Esophagus (tissue), 2 donors: ENCODE measurements around the gene THOC2. TPM values are rescaled to one million over a fixed set of nuclear protein-coding genes. Genes with fewer than 3 reads are reported as not detected.
"Not testable (repeated sequence)": the region's sequence is repeated elsewhere in the genome, so short reads cannot be mapped to it uniquely, and the experiment has no call there.

Experiments
- H3K27ac ChIP-seq, 2 donors: one replicate each; pipeline ENCODE4 v1.5.1; 2013; ENCODE audit warnings: low read depth in 2 of 2, mild to moderate bottlenecking in 2 of 2, inconsistent platforms in 1 of 2, low read length in 1 of 2, moderate library complexity in 1 of 2
- H3K27me3 ChIP-seq, 2 donors: one replicate each; pipeline ENCODE4 v1.6.1; 2013; ENCODE audit warnings: low read length in 2 of 2, control low read depth in 1 of 2, mild to moderate bottlenecking in 1 of 2; ENCODE audit not compliant: insufficient read depth in 2 of 2, control insufficient read depth in 1 of 2
- H3K36me3 ChIP-seq, 2 donors: one replicate each; pipeline ENCODE4 v1.6.1; 2013; ENCODE audit warnings: low read length in 1 of 2; ENCODE audit not compliant: control insufficient read depth in 2 of 2, insufficient read depth in 2 of 2
- H3K4me1 ChIP-seq, 2 donors: one replicate each; pipeline ENCODE4 v1.6.1; 2013; ENCODE audit warnings: low read length in 1 of 2; ENCODE audit not compliant: control insufficient read depth in 2 of 2, insufficient read depth in 2 of 2
- H3K4me3 ChIP-seq, 2 donors: one replicate each; pipeline ENCODE4 v1.5.1; 2013; ENCODE audit warnings: low read length in 2 of 2, mild to moderate bottlenecking in 2 of 2, low read depth in 1 of 2, moderate library complexity in 1 of 2
- H3K9me3 ChIP-seq, 2 donors: one replicate each; pipeline ENCODE4 v1.6.1; 2013; ENCODE audit warnings: mild to moderate bottlenecking in 2 of 2, low read depth in 1 of 2, low read length in 1 of 2, moderate library complexity in 1 of 2; ENCODE audit not compliant: control insufficient read depth in 2 of 2, insufficient read depth in 1 of 2
- WGBS, 2 donors: extraction: QIAGEN DNeasy Blood & Tissue Kit; methylation state at CpG; one replicate each; pipeline ENCODE4 v1.1.7; 2013; 5-methylcytosine and 5-hydroxymethylcytosine counted together
- polyA plus RNA-seq, 2 donors: library from polyadenylated mRNA; stranded (reverse); fragments of 200-250 nt; gene quantifications; one replicate each; pipeline ENCODE4 v1.2.3, GENCODE V29; 2013
- donor health status: healthy with polysubstance abuse.
- donor health status: Bipolar disorder and iron deficiency.

Gene THOC2
- polyA plus RNA-seq, 2 donors = 28.2 to 43.7 TPM

DNA sequence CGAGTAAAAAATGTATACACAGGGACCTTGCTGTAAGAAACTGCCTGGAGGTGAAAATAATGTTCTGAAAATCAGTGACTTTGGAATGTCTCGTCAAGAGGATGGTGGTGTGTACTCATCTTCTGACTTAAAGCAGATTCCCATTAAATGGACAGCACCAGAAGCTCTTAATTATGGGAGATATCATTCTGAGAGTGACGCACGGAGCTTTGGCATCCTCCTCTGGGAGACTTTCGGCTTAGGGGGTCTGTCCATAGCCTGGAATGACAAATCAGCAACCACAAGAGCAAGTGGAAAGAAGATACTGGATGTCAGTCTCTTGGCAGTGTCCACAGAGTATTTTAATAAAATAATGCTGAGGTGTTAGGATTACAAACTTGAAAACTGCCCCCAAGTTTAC lies 129.4 kb downstream of the THOC2 start:
- Histone ChIP-seq H3K27me3 (no peaks in the 10 kb centered on the region), H3K36me3 (no peaks in the 10 kb centered on the region), H3K27ac (no peak overlapping the region), H3K9me3 (no peaks in the 10 kb centered on the region), H3K4me3 (no peak overlapping the region), H3K4me1 (no peaks in the 10 kb centered on the region)
- WGBS, 2 donors = 83 to 96% methylated on average over 5 of the region's 5 CpGs

DNA sequence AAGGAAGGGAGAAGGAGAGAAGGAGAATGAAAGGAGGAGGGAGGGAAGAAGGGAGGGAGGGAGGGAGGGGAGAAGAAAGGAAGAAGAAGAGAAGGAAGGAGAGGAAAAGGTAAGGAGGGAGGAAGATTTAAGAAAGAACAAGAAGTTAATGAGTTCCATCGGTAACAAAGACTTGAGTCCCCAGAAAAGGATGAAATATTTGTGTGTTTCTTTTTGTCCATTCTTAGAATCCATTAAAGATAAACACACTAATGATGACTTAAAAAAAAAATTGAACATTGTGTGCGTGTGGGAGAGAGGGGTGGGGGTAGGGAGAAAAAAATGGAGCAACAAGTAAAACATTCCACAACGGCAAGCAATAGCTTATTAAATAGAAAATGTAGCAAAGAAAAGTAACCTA lies 131.4 kb downstream of the THOC2 start:
- Histone ChIP-seq H3K27ac (no peak overlapping the region), H3K9me3 (no peaks in the 10 kb centered on the region), H3K4me3 (no peak overlapping the region), H3K27me3 (no peaks in the 10 kb centered on the region), H3K4me1 (no peaks in the 10 kb centered on the region), H3K36me3 (no peaks in the 10 kb centered on the region)
- 75 to 88% methylated on average over 3 of the region's 3 CpGs for WGBS, 2 donors

- H3K9me3 ChIP-seq = no peaks in the 10 kb centered on the region
- no peaks in the 10 kb centered on the region for H3K36me3 ChIP-seq
- no peak overlapping the region for H3K27ac ChIP-seq
- H3K4me3 ChIP-seq = no peak overlapping the region
- WGBS, 2 donors = 79 to 87% methylated on average over 2 of the region's 2 CpGs
- no peaks in the 10 kb centered on the region for H3K27me3 ChIP-seq
- H3K4me1 ChIP-seq = no peaks in the 10 kb centered on the region
These were observed 132.7 kb downstream of the THOC2 start for GRCh38 chrX:123600181-123600580.

- no peaks in the 10 kb centered on the region for H3K4me1 ChIP-seq
- H3K4me3 ChIP-seq = no peak overlapping the region
- H3K36me3 ChIP-seq = no peaks in the 10 kb centered on the region
- no peaks in the 10 kb centered on the region for H3K9me3 ChIP-seq
- no peaks in the 10 kb centered on the region for H3K27me3 ChIP-seq
- WGBS, 2 donors = 38 to 41% methylated on average over 6 of the region's 6 CpGs
- no peak overlapping the region for H3K27ac ChIP-seq
These were observed 141.9 kb downstream of the THOC2 start for GRCh38 chrX:123590842-123591486.

DNA sequence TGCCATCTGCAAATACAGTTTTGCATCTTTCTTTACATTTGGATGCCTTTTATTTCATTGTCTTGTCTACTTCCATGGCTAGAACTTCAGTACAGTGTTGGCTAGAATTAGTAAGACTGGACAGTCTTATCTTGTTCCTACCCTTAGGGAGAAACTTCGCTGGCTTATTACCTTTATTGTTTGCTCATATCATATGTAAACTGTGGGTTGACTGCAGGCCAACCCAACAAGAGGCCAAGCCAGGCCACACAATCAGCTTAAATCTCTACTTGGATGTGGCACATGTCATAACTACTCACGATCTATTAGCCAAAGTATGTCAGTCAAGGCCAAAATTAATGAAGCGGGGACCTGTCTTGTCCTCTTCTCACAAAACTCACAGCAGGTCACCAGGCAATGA lies 144.1 kb downstream of the THOC2 start:
- 63 to 69% methylated on average over 3 of the region's 3 CpGs for WGBS, 2 donors
- Histone ChIP-seq H3K9me3 (no peaks in the 10 kb centered on the region), H3K4me3 (no peak overlapping the region), H3K27ac (no peak overlapping the region), H3K4me1 (no peaks in the 10 kb centered on the region), H3K36me3 (no peaks in the 10 kb centered on the region), H3K27me3 (no peaks in the 10 kb centered on the region)

GRCh38 chrX:123581586-123581985 lies 151.3 kb downstream of the THOC2 start:
- 60 to 63% methylated on average over 1 of the region's 1 CpG for WGBS, 2 donors
- H3K27me3 ChIP-seq = no peaks in the 10 kb centered on the region
- H3K4me3 ChIP-seq = no peak overlapping the region
- H3K4me1 ChIP-seq = no peaks in the 10 kb centered on the region
- no peak overlapping the region for H3K27ac ChIP-seq
- no peaks in the 10 kb centered on the region for H3K36me3 ChIP-seq
- no peaks in the 10 kb centered on the region for H3K9me3 ChIP-seq

DNA sequence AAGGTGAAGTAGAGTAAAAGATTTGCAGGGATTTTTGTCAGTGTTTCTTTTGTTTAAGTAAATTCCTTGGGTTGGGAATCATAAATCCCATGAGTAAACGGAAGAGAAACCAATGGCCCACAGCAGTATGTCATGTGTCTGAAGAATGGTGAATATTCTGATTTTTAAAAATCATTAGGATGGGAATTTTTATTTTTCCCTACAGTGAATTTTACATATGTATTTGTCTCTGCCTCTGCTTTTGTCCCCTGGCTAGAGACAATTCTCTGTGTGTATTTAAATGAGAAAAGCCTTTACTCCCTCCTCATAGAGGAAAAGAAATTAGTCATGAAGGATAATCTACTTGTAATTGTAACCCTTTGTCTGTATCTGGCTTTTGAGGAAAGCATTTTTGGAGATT lies 152.1 kb downstream of the THOC2 start:
- H3K4me3 ChIP-seq = no peak overlapping the region
- H3K36me3 ChIP-seq = no peaks in the 10 kb centered on the region
- H3K4me1 ChIP-seq = no peaks in the 10 kb centered on the region
- 66 to 79% methylated on average over 1 of the region's 1 CpG for WGBS, 2 donors
- no peak overlapping the region for H3K27ac ChIP-seq
- no peaks in the 10 kb centered on the region for H3K9me3 ChIP-seq
- no peaks in the 10 kb centered on the region for H3K27me3 ChIP-seq

- WGBS, 2 donors = 69 to 87% methylated on average over 5 of the region's 5 CpGs
- not testable (repeated sequence) for H3K9me3 ChIP-seq, H3K27ac ChIP-seq, H3K36me3 ChIP-seq, H3K4me1 ChIP-seq, H3K4me3 ChIP-seq, H3K27me3 ChIP-seq
These were observed 158.8 kb downstream of the THOC2 start for GRCh38 chrX:123574027-123574426.

DNA sequence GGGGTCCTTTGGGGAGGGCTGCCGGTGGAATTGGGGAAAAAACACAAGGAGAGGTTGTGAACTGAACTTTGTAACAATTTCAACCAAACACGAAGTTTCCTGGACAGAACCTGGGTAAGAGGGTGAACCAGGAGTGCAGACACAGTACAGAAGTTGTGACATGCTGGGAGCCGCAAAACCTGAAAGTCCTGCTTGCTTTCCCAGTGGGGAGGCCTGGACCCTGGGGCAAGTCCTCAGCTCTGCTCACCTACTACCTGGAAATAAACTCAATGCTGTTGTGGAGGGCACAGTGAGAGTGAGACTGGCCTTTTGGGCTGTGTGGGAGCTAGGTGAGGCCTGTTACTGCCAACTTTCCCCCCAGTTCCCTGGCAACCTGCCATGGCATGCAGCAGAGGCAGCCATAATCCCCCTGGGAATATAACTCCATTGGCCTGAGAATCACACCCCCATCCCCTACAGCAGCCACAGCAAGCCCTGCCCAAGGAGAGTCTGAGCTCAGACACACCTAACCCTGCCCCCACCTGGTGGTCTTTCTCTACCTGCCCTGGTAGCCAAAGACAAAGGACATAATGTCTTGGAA lies 162.8 kb downstream of the THOC2 start:
- Histone ChIP-seq H3K36me3 (no peaks in the 10 kb centered on the region), H3K4me1 (peaks cover 0 to 3% of the 10 kb centered on the region in 2 donors), H3K9me3 (peaks cover 0 to 5% of the 10 kb centered on the region in 2 donors), H3K27me3 (no peaks in the 10 kb centered on the region), H3K27ac (no peak overlapping the region), H3K4me3 (no peak overlapping the region)
- 57 to 71% methylated on average over 3 of the region's 3 CpGs for WGBS, 2 donors

GRCh38 chrX:123563167-123563566 lies 169.7 kb downstream of the THOC2 start:
- no peaks in the 10 kb centered on the region for H3K27me3 ChIP-seq
- WGBS, 2 donors = 82 to 95% methylated on average over 4 of the region's 4 CpGs
- H3K9me3 ChIP-seq = peaks cover 0 to 2% of the 10 kb centered on the region in 2 donors
- H3K4me1 ChIP-seq = no peaks in the 10 kb centered on the region
- H3K27ac ChIP-seq = no peak overlapping the region
- H3K4me3 ChIP-seq = no peak overlapping the region
- H3K36me3 ChIP-seq = no peaks in the 10 kb centered on the region
